ENCODE measurements around the gene KPNA3.
A peak's percentile ranks its signal among the peaks of the same experiment; 100 is the strongest.
"Not testable (repeated sequence)": the region's sequence is repeated elsewhere in the genome, so short reads cannot be mapped to it uniquely, and the experiment has no call there.

Gene KPNA3

GRCh38 chr13:49739498-49740187 is 52.8 kb downstream of the KPNA3 start:
- DNase-seq: no peak

DNA sequence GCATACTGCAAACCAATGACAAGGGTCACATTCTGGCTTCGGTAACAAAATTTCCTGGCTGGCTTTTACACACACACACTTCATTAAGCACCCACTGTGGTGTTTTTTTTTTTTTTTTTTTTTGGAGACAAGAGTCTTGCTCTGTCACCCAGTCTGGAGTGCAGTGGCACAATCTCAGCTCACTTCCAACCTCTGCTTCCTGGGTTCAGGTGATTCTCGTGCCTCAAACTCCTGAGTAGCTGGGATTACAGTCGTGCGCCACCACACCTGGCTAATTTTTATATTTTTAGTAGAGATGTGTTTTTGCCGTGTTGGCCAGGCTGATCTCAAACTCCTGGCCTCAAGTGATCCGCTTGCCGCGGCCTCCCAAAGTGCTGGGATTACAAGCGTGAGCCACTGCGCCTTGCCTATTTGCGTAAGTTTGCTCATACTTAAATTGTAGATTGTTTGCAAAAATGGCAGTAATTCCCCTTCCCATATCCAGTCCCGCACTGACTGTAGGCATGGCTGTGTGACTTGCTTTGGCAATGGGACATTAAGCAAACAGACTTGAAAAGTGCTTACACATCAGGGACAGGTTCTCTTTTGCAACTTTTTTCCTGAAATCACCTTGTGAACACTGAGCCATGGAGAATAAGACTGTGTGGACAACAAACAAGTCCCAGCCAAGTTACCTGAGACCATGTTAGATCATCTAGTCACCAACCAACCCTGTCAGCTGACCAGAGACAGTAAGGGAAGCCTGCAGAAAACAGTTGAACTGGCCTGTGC is 59.1 kb downstream of the KPNA3 start:
- no peak for DNase-seq

GRCh38 chr13:49731766-49732165 is 60.7 kb downstream of the KPNA3 start:
- no peak for DNase-seq

DNA sequence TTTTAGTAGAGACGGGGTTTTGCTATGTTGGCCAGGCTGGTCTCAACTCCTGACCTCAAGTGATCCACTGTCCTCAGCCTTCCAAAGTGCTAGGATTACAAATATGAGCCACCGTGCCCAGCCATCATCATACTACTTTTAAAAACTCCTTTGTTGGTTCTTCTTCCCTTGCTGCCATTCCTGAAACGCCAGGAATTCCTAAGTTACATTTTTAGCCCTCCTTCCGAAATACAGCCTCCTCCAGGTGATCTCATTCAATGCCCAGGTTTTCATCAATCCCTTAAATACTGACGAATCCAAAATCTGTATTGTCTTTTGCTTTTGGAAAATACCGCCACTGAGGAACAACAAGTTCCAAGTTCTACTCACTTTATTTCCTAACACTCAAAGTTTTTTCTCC is 75.9 kb downstream of the KPNA3 start:
- no peak for DNase-seq

- no peak for DNase-seq
These were observed 77.7 kb downstream of the KPNA3 start for GRCh38 chr13:49714757-49715156.

- no peak for DNase-seq
These were observed 81.1 kb downstream of the KPNA3 start for GRCh38 chr13:49711218-49711863.

GRCh38 chr13:49704264-49704663 is 88.2 kb downstream of the KPNA3 start:
- not testable (repeated sequence) for DNase-seq

- no peak for DNase-seq
These were observed 91.0 kb downstream of the KPNA3 start for GRCh38 chr13:49701491-49701890.

DNA sequence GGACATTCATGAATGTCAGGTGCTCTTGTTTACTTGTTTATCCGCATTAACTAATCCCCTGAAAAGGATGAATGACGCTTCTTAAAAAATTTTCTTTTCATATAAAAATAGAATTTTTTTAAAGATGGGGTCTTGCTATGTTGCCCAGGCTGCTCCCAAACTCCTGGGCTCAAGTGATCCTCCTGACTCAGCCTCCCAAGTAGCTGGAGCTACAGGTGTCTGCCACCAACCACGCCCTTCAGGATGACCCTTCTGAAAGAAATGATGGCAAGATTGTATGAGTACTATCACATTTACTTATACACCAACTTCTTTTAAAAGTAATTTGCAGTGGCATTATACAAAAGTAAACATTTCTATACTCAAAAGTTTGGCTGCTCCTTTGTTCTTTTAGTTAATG is 95.0 kb downstream of the KPNA3 start:
- no peak for DNase-seq

DNA sequence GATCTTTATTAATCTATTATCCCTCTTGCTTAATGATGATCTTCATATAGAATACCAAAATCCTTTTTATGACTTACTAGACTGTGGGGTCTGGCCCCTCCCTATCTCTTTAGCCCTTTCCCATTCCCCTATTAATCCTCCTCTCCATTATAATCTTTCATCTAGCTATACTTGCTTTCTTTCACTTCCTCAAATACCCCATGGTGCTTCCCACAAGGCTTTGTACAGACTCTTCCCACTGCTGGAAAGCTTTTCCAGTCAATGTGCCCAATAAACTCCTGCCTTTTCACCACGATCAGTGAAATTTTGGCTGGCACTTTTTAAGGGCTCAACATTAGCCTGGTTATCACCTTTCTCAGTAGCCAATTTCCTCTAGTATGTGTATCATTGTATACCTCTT is 98.0 kb downstream of the KPNA3 start:
- no peak for DNase-seq

DNA sequence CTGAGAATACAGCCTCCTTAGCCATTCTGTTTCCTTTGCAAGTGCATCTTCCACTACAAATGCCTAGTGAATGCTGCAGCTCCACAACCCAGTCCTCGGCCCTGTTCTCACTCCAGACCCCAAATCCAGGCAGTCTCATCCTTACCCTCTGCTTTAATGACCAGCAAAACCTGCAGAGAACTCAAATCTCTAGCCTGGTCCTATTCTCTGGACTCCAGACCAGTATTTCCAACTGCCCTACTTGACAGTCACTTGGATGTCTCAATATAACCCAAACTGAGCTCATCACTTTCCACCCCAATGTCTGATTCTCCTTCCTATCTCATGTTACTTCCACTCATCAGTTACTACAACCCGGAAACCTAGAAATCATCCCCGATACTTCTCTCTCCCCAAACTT is 98.6 kb downstream of the KPNA3 start:
- DNase-seq: no peak

DNA sequence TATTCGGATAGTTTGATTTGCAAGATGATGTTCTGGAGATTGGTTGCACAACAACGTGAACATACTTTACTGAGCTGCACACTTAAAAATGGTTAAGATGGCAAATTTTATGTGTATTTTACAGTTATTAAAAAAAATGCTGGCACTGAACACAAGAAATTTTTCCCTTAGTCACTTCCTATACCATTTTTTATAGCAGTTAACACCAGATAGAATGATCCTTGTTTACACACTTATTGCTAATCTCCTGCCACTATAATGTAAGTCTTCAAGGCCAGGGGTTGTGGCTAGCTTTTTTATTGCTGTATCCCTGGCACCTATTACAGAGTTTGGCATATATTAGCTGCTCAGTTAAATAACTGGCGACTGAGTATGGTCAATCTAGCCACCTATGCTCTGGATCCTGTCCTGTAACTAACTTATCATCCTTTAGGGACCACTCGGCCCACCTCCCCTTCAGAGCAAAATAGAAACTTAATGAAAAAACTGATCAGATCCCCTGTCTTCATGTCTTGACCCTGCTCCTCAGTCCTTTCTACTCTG is 99.2 kb downstream of the KPNA3 start:
- no peak for DNase-seq

GRCh38 chr13:49690995-49691784 is 101.3 kb downstream of the KPNA3 start, which contains the start of gene EBPL:
TSS of gene EBPL (minus strand) at chr13:49691486. CDS start at chr13:49691424, 62 bp downstream.
- DNase-seq: peak; percentile 96 to 97

DNA sequence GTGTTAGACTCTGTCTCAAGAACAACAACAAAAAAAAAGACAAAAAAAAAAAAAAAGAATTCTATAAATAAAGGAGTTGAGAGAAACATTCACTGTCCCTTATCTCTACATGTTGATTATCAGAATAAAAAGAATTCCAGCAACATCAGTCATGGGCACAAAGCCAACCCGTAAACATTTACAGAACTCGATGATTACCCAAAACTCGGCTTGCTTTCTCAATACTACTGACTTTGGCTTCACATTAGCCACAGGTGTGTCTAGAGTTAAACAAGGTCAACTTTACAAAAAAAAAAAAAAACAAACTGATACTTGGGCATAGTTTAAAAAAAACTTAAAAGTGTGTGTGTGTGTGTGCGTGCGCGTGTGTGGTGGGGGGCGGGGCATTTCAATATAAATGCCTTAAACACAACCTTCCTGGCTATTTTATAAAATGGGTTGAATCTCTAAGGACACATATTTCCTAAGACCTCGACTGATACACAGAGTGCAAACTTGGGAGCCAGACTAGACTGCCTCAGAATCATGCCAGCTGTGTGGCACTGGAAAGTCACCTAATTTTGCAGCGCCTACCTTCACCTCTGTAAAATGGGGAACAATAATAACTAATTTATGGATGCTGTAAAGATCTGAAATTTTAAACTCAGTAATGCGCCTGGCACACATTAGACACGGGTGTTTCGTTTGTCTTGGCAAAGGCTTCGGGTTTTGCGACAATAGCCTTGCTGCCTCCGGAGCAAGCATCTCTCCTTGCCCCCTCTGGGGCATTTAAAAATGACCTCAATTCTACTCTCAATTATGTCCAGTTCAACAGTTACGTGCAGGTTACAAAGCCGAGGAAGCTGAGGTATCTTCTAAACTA is 102.1 kb downstream of the KPNA3 start:
- peak in 1 of 2 experiments; percentile 32 for DNase-seq

GRCh38 chr13:49683489-49683888 is 109.0 kb downstream of the KPNA3 start:
- DNase-seq: peak; percentile 37

DNA sequence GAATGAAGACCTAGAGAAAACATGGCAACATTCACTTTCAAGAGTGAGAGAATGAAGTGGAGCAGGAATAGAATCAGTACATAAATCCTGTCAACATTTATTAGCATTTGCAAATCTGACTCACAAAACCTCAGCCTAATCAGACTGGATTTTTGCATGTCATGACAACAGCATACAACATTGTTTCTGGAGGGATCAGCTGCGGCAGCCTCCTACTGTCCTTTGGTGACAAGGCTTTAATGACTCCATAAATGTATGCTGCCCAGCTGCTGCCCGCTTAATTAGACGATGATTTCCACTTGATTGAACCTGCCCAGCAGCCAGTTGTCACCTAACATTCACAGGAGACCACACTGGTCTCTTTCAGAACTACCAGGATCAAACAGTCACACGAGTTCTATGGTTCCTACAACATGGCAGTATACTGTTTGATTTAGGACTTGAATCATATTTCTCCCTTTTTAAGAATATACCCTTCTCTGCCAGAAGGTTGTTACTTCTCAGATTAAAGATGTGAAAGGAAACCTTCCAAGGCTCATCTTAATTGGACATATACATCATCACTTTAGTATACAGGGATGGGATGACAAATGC is 110.5 kb downstream of the KPNA3 start:
- no peak for DNase-seq

- DNase-seq: no peak
These were observed 113.2 kb downstream of the KPNA3 start for GRCh38 chr13:49679246-49679645.

- no peak for DNase-seq
These were observed 114.1 kb downstream of the KPNA3 start for GRCh38 chr13:49678191-49678914.

DNA sequence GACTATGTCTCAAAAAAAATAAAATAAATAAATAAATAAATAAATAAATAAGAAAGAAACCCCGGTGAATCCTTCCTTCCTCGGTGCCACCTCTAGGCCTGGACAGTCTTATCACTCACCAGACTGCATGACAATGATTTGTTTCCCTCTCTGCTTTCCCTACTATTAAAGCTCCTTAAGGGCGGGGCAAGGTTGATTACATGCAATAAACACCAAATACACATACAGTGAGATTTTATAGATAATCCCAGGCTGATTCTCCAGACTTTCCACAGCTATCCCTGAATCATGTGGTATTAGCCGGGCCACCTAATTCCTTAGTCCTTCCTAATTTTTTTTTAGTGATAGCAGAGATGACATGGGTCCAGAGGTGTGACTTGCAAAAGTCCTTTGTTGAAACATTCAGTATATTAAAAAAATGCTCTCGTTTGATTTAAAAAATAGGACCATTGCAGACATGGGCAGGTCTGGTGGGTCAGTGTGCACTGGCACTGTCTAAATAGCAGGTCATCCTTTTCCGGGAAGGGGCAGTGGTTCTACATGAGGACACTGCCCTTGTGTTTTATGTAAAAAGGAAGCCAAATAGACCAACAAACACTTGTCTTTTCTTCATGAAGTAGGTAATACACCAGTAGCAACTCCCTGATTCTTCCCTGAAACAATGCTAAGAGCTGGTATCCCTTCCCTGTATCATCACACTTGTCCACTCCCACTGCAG is 115.7 kb downstream of the KPNA3 start:
- no peak for DNase-seq

DNA sequence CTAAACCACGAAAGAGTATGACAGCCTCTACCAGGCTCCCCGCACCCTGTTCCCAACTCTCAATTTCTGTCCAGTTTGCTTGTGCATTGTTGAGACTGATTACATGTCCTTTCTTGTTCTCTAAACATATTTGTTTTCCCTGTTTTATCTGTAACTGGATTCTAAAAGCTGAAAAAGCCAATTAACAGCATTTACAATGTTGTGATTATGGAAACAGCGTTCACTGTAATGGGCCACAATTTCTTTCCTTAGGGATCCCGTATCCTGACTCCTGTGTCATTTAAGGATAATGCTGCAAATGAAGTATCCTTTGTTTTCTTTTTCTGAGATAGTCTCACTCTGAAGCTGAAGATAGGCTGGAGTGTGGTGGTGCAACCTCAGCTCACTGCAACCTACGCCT is 121.7 kb downstream of the KPNA3 start:
- no peak for DNase-seq
